K562 (cell line): ENCODE results near the gene TGFA. TPM values are rescaled to one million over a fixed set of nuclear protein-coding genes. Genes with fewer than 3 reads are reported as not detected.

Source experiments
- KDM4B ChIP-seq, 2 experiments: fragments of 450-650 bp in 1 of 2; sonication (generic) in 1 of 2; IDR thresholded peaks; 2 replicates each; pipeline ENCODE4 v1.6.1; 2016 to 2017; ENCODE audit warnings: borderline replicate concordance in 2 of 2, antibody characterized with exemption in 1 of 2, low read depth in 1 of 2, mild to moderate bottlenecking in 1 of 2
- MGA ChIP-seq: fragments of 450-650 bp; IDR thresholded peaks from 2 replicates; pipeline ENCODE4 v1.6.1; 2016; ENCODE audit warnings: mild to moderate bottlenecking, moderate library complexity
- SUPT5H ChIP-seq: fragments of 450-650 bp; IDR thresholded peaks from 2 replicates; pipeline ENCODE4 v1.6.1; 2016
- ZC3H11A ChIP-seq: IDR thresholded peaks from 2 replicates; pipeline ENCODE4 v1.6.1; 2012; ENCODE audit warnings: low read depth, low read length, improper control_type of control experiment
- polyA plus RNA-seq, 8 experiments: library from polyadenylated mRNA; depleted of rRNA in 4 of 8; stranded (reverse) in 5 of 8; unstranded in 3 of 8; fragments of >200 nt; fragmentation: Nextera tagmentation in 2 of 8; fragmentation: Illumina TruSeq in 1 of 8; extraction: Ambion mirVana in 2 of 8; extraction: Trizol in 1 of 8; gene quantifications; 2 replicates each; pipeline versions ENCODE4 v1.2.1 to v1.2.3, GENCODE V29; 2011 to 2014; ENCODE audit warnings: inconsistent platforms in 1 of 8, missing spikeins in 1 of 8
- total RNA-seq, 7 experiments: library from RNA; depleted of rRNA in 6 of 7; stranded (reverse); fragments of >200 nt in 6 of 7; fragmentation: Illumina TruSeq in 2 of 7; extraction: Trizol in 2 of 7; gene quantifications; 2 replicates each; pipeline versions ENCODE4 v1.2.1 to v1.2.3, GENCODE V29; 2011 to 2021; ENCODE audit warnings: low replicate concordance in 1 of 7

The TGFA gene
- total and polyA plus RNA-seq, 9 of the 15 experiments (the other 6 are each of a cell fraction or from before 2014, with no cell fraction given): not detected

- TF ChIP-seq MGA (no peak), ZC3H11A (no peak), SUPT5H (no peak), KDM4B (IDR thresholded peaks at IDR 0.05; ENCODE audit: borderline replicate concordance in 2 of 2, low read depth in 1 of 2) (no peak)
Measured at GRCh38 chr2:70474256-70474848, 79.3 kb downstream of the TGFA start (continued).
